NB4 (cell line): ENCODE results near the gene CACNA2D3.

Experiments used
- CTCF ChIP-seq: IDR thresholded peaks from one replicate; pipeline ENCODE4 v1.5.1; 2012; ENCODE audit warnings: low read depth, low read length
- MAX ChIP-seq: IDR thresholded peaks from 2 replicates; pipeline ENCODE4 v1.6.1; 2011; ENCODE audit warnings: low read depth, low read length

DNA sequence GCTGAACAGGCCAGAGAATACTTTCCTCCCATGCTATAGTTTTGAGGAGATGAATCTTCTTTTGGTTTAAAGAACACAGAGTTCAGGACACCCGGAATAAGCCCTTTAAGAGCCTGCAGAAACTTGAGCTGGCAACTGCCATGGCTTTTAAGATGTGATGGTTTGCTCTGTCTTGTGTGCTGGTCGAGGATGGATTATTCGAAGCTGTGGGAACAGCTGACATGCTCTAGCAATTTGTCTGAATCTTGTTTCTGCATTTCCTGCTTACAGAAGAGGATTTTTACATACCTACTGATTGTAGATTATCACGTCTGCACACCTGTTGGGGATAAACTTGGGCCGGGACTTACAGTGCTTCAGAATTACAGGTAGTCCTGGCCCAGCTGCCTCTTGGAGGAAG, 408.6 kb downstream of the CACNA2D3 start:
- TF ChIP-seq CTCF (no peak), MAX (no peak)
